ENCODE data around the gene TBX2. TPM values are rescaled to one million over a fixed set of nuclear protein-coding genes. Genes with fewer than 3 reads are reported as not detected.

Gene TBX2
- total RNA-seq, 4 donors from 2014 or later: 23.2 to 42.0 (median 26.5) TPM

DNA sequence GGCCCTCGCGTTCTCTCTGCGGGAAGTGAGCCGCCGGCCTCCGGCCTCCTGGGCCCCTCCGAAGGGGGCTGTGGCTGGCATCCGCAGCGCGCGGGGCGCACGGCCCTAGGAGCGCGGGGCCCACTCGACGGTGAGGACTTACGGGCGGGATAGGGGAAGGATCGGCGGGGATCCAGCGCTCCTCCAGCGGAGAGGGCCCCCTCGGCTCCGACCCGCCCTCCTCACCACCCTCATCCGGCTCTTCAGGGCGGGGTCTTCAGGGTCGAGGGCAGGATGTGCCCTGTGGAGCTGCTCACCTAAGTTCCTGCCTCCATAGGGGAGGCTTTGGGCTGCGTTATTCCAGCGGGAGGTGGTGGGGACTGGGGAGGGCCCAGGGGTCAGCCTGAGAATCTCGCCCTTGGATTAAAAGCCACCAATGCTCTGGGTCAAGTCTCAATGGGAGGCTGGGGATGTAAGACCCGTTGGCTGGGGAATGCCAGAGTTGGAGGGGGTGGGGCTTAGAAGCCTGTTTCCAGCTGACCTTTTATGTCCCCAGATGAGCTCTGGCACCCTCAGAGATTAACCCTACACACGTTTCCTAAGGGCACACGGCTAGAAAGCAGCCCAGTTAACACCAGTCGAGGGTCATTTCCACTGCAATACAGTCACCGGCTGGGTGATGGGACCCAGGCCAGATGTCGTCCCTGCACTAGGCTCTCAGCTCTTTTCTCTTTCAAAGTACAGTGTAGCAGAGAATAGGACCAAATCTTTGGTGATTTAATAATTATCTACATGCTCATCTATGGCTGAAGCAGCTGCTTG, 13.4 kb downstream of the TBX2 start:
- H3K27ac ChIP-seq: peak overlapping the region; percentile 70 to 95 (median 92)
- peak overlapping the region; percentile 41 to 85 (median 71) for H3K4me3 ChIP-seq
- H3K36me3 ChIP-seq: peaks cover 0 to 5% (median 0%) of the 10 kb centered on the region in 3 donors
- 9 to 11% methylated on average over 18 to 22 of the region's 38 CpGs for WGBS, 2 donors
- no peak for DNase-seq (ENCODE audit: low spot score in 2 of 2)
- peaks cover 0 to 22% of the 10 kb centered on the region in 2 donors for H3K27me3 ChIP-seq
- H3K4me1 ChIP-seq: peaks cover 0 to 81% (median 34%) of the 10 kb centered on the region in 4 donors
- TF ChIP-seq EP300 (IDR thresholded peaks at IDR 0.05) (no peak), POLR2A (IDR thresholded peaks at IDR 0.05) (no peak)
- TF ChIP-seq, protein P1, sequence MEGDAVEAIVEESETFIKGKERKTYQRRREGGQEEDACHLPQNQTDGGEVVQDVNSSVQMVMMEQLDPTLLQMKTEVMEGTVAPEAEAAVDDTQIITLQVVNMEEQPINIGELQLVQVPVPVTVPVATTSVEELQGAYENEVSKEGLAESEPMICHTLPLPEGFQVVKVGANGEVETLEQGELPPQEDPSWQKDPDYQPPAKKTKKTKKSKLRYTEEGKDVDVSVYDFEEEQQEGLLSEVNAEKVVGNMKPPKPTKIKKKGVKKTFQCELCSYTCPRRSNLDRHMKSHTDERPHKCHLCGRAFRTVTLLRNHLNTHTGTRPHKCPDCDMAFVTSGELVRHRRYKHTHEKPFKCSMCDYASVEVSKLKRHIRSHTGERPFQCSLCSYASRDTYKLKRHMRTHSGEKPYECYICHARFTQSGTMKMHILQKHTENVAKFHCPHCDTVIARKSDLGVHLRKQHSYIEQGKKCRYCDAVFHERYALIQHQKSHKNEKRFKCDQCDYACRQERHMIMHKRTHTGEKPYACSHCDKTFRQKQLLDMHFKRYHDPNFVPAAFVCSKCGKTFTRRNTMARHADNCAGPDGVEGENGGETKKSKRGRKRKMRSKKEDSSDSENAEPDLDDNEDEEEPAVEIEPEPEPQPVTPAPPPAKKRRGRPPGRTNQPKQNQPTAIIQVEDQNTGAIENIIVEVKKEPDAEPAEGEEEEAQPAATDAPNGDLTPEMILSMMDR (IDR thresholded peaks at IDR 0.05): no peak
- H3K9me3 ChIP-seq: no peaks in the 10 kb centered on the region

DNA sequence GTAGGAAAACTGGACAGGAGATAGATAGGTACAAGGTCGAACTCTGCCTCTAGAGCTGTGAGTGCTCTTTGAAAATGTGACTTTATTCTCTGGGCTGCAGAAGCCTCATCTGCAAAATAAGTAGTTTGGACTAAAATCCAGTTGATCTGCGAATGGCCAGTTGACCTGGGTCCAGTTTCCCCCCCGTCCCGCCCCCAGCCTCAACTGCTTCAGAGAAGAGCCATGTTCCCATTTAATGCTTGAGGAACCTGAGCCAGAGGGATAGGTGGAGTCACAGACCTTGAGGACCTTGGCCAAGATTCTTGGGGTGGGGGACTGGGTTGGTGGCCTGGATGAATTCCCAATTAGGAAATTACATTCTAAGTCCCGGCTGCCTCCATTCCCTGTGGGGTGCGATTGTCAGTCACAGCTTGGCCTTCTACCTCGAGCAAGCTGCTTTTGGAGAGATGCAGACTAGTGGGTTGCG, 14.1 kb downstream of the TBX2 start:
- H3K36me3 ChIP-seq: no peaks in the 10 kb centered on the region
- H3K9me3 ChIP-seq: no peaks in the 10 kb centered on the region
- TF ChIP-seq, protein P1 (IDR thresholded peaks at IDR 0.05): no peak
- TF ChIP-seq POLR2A (IDR thresholded peaks at IDR 0.05) (no peak), EP300 (IDR thresholded peaks at IDR 0.05) (no peak)
- no peak for DNase-seq (ENCODE audit: low spot score in 2 of 2)
- peak overlapping the region in 1 of 4 donors; percentile 85 for H3K4me3 ChIP-seq
- peak overlapping the region in 2 of 4 donors; percentile 32 to 95 for H3K27ac ChIP-seq
- H3K27me3 ChIP-seq: peaks cover 0 to 15% of the 10 kb centered on the region in 2 donors
- peaks cover 0 to 75% (median 31%) of the 10 kb centered on the region in 4 donors for H3K4me1 ChIP-seq
- WGBS, 2 donors: 81 to 90% methylated on average over 8 of the region's 8 CpGs

DNA sequence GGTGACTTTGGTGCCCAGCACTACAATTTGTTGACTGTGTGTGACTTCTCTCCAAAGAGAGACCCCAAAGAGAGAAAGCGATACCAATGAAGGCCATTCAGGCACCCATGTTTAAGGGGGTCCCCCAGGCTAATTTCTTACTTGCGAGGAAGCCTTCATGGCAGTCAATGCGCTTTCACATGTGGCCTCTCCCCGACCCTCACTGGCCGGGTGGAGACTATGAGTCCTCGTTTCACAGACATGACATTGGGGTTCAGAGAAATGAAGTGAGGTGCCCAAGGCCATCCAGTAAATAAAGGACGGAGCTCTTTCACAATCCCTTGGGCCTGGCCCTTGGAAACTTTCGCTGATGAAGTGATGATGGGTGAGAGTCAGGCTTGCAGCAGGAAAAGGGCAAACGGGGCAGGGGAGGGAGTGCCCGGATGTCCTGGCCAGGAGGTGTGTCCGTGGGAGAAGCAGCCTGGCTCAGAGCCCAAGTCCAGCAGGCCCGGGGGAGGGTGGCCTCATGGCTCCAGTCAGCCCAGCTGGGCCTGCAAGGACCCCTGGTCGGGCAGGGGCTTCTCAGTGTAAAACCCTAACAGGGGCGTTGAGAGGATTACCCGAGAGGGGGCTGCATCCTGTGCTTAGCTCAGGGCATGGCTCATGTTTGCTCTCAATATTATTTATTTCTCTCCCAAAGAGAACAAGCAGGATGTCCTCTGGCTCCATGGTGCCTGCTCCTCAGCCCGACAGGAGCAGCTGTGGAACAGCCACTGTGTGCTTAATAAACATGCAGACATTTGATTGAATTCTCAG, 14.7 kb downstream of the TBX2 start:
- DNase-seq (ENCODE audit: low spot score in 2 of 2): no peak
- WGBS, 2 donors: 56 to 65% methylated on average over 15 of the region's 16 CpGs
- Histone ChIP-seq H3K4me3 (no peak overlapping the region), H3K36me3 (no peaks in the 10 kb centered on the region), H3K27ac (peak overlapping the region in 2 of 4 donors; percentile 32 to 95), H3K27me3 (peaks cover 0 to 12% of the 10 kb centered on the region in 2 donors), H3K4me1 (peaks cover 0 to 69% (median 30%) of the 10 kb centered on the region in 4 donors), H3K9me3 (no peaks in the 10 kb centered on the region)
- TF ChIP-seq POLR2A (IDR thresholded peaks at IDR 0.05): no peak
- TF ChIP-seq, protein P1 (IDR thresholded peaks at IDR 0.05): no peak
- no peak for TF ChIP-seq EP300 (IDR thresholded peaks at IDR 0.05)

DNA sequence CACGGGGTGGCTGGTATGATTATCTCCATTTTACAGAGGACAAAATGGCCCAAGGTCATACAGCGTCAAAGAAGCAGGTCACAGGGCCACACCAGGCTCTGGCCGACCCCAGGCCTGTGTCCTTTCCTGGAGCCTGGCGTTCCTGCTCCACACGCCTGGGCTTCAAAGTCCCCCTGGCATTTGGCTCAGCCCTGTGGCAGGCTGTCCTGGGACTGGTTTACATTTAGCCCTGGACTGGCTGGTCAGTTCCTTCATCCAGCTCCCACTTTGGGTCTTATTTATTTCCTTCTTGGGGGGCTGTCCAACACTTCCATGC, 15.3 kb downstream of the TBX2 start:
- Histone ChIP-seq H3K4me3 (no peak overlapping the region), H3K27ac (peak overlapping the region in 2 of 4 donors; percentile 32 to 95), H3K36me3 (no peaks in the 10 kb centered on the region), H3K4me1 (peaks cover 0 to 65% (median 28%) of the 10 kb centered on the region in 4 donors), H3K9me3 (no peaks in the 10 kb centered on the region), H3K27me3 (peaks cover 0 to 12% of the 10 kb centered on the region in 2 donors)
- no peak for DNase-seq (ENCODE audit: low spot score in 2 of 2)
- 73 to 84% methylated on average over 4 to 5 of the region's 5 CpGs for WGBS, 2 donors
- TF ChIP-seq, protein P1 (IDR thresholded peaks at IDR 0.05): no peak
- TF ChIP-seq EP300 (IDR thresholded peaks at IDR 0.05) (no peak), POLR2A (IDR thresholded peaks at IDR 0.05) (no peak)
